ACC112 (cell line): Measurements from ENCODE around the gene SEPTIN8.

Source experiments
- H2AFZ ChIP-seq: fragments of 200-600 bp; sonication (generic); one replicate; pipeline ENCODE4 v1.6.0; 2017; ENCODE audit warnings: antibody characterized with exemption, low read length; ENCODE audit not compliant: unreplicated experiment
- H3K27ac ChIP-seq: fragments of 200-600 bp; sonication (generic); 2 replicates; pipeline ENCODE4 v1.5.1; 2014; ENCODE audit warnings: low read depth, mild to moderate bottlenecking, antibody characterized with exemption, low read length, moderate library complexity
- H3K27me3 ChIP-seq: fragments of 200-600 bp; sonication (generic); 2 replicates; pipeline ENCODE4 v1.6.1; 2014; ENCODE audit warnings: mild to moderate bottlenecking, antibody characterized with exemption, low read length, moderate library complexity, mixed read lengths; ENCODE audit not compliant: insufficient read depth
- H3K36me3 ChIP-seq: fragments of 200-600 bp; sonication (generic); 2 replicates; pipeline ENCODE4 v1.6.1; 2016; ENCODE audit warnings: mild to moderate bottlenecking, antibody characterized with exemption, low read length, moderate library complexity, mixed read lengths; ENCODE audit not compliant: insufficient read depth
- H3K4me1 ChIP-seq: fragments of 200-600 bp; sonication (generic); one replicate; pipeline ENCODE4 v1.6.1; 2016; ENCODE audit warnings: low read length, mixed read lengths; ENCODE audit not compliant: insufficient read depth, unreplicated experiment, control insufficient read depth
- H3K4me3 ChIP-seq: fragments of 200-600 bp; sonication (generic); 2 replicates; pipeline ENCODE4 v1.5.1; 2014; ENCODE audit warnings: mild to moderate bottlenecking, low read depth, low read length
- H3K79me2 ChIP-seq: fragments of 200-600 bp; sonication (generic); one replicate; pipeline ENCODE4 v1.6.0; 2016; ENCODE audit warnings: low read length; ENCODE audit not compliant: control insufficient read depth, unreplicated experiment, insufficient read depth

Gene SEPTIN8

GRCh38 chr5:132777209-132778069 lies at the start of gene SEPTIN8:
TSS of gene SEPTIN8 (minus strand) at chr5:132777239. CDS start at chr5:132777137, 102 bp downstream.
- H3K27ac ChIP-seq, result no peak within 1 kb of the TSS
- no peaks in the 10 kb centered on the region for H3K36me3 ChIP-seq
- H2AFZ ChIP-seq, result peak within 1 kb of the TSS; percentile 98
- peaks cover 26% of the 10 kb centered on the region for H3K4me1 ChIP-seq
- no peaks in the 10 kb centered on the region for H3K27me3 ChIP-seq
- peaks cover 32% of the 10 kb centered on the region for H3K79me2 ChIP-seq
- H3K4me3 ChIP-seq, result peak within 1 kb of the TSS; percentile 83

GRCh38 chr5:132826424-132827082 lies 49.5 kb upstream of the SEPTIN8 start:
- Histone ChIP-seq H3K4me3 (no peak overlapping the region), H3K27me3 (no peaks in the 10 kb centered on the region), H2AFZ (no peak overlapping the region), H3K27ac (no peak overlapping the region), H3K4me1 (no peaks in the 10 kb centered on the region), H3K79me2 (peaks cover 10% of the 10 kb centered on the region), H3K36me3 (no peaks in the 10 kb centered on the region)

GRCh38 chr5:132825834-132826391 lies 48.9 kb upstream of the SEPTIN8 start:
- no peak overlapping the region for H2AFZ ChIP-seq
- H3K36me3 ChIP-seq, result no peaks in the 10 kb centered on the region
- no peak overlapping the region for H3K4me3 ChIP-seq
- peaks cover 10% of the 10 kb centered on the region for H3K79me2 ChIP-seq
- H3K27me3 ChIP-seq, result no peaks in the 10 kb centered on the region
- H3K4me1 ChIP-seq, result no peaks in the 10 kb centered on the region
- H3K27ac ChIP-seq, result no peak overlapping the region

GRCh38 chr5:132825033-132825833 lies 48.2 kb upstream of the SEPTIN8 start:
- Histone ChIP-seq H3K79me2 (peaks cover 10% of the 10 kb centered on the region), H3K36me3 (no peaks in the 10 kb centered on the region), H3K27ac (no peak overlapping the region), H3K4me3 (no peak overlapping the region), H3K27me3 (no peaks in the 10 kb centered on the region), H3K4me1 (no peaks in the 10 kb centered on the region), H2AFZ (no peak overlapping the region)

GRCh38 chr5:132824426-132824825 lies 47.4 kb upstream of the SEPTIN8 start:
- H3K36me3 ChIP-seq, result no peaks in the 10 kb centered on the region
- no peak overlapping the region for H3K27ac ChIP-seq
- H2AFZ ChIP-seq, result no peak overlapping the region
- no peak overlapping the region for H3K4me3 ChIP-seq
- peaks cover 10% of the 10 kb centered on the region for H3K79me2 ChIP-seq
- peaks cover 4% of the 10 kb centered on the region for H3K4me1 ChIP-seq
- no peaks in the 10 kb centered on the region for H3K27me3 ChIP-seq

- no peak overlapping the region for H3K27ac ChIP-seq
- peaks cover 5% of the 10 kb centered on the region for H3K79me2 ChIP-seq
- no peak overlapping the region for H2AFZ ChIP-seq
- no peaks in the 10 kb centered on the region for H3K27me3 ChIP-seq
- H3K36me3 ChIP-seq, result no peaks in the 10 kb centered on the region
- peaks cover 4% of the 10 kb centered on the region for H3K4me1 ChIP-seq
- H3K4me3 ChIP-seq, result no peak overlapping the region
These were observed 46.5 kb upstream of the SEPTIN8 start for GRCh38 chr5:132823481-132824050.

- no peak overlapping the region for H3K4me3 ChIP-seq
- no peaks in the 10 kb centered on the region for H3K79me2 ChIP-seq
- H2AFZ ChIP-seq, result no peak overlapping the region
- no peaks in the 10 kb centered on the region for H3K36me3 ChIP-seq
- H3K27ac ChIP-seq, result no peak overlapping the region
- no peaks in the 10 kb centered on the region for H3K27me3 ChIP-seq
- H3K4me1 ChIP-seq, result peaks cover 4% of the 10 kb centered on the region
These were observed 45.8 kb upstream of the SEPTIN8 start for GRCh38 chr5:132822650-132823480.

- Histone ChIP-seq H2AFZ (no peak overlapping the region), H3K36me3 (no peaks in the 10 kb centered on the region), H3K27me3 (no peaks in the 10 kb centered on the region), H3K4me1 (peaks cover 4% of the 10 kb centered on the region), H3K27ac (no peak overlapping the region), H3K79me2 (no peaks in the 10 kb centered on the region), H3K4me3 (no peak overlapping the region)
These were observed 44.8 kb upstream of the SEPTIN8 start for GRCh38 chr5:132821791-132822190.

- Histone ChIP-seq H3K36me3 (no peaks in the 10 kb centered on the region), H3K27me3 (no peaks in the 10 kb centered on the region), H2AFZ (no peak overlapping the region), H3K27ac (no peak overlapping the region), H3K79me2 (no peaks in the 10 kb centered on the region), H3K4me1 (peaks cover 4% of the 10 kb centered on the region), H3K4me3 (no peak overlapping the region)
These were observed 44.3 kb upstream of the SEPTIN8 start for GRCh38 chr5:132821350-132821749.
